ENCODE data around the gene KANTR.

Gene KANTR

DNA sequence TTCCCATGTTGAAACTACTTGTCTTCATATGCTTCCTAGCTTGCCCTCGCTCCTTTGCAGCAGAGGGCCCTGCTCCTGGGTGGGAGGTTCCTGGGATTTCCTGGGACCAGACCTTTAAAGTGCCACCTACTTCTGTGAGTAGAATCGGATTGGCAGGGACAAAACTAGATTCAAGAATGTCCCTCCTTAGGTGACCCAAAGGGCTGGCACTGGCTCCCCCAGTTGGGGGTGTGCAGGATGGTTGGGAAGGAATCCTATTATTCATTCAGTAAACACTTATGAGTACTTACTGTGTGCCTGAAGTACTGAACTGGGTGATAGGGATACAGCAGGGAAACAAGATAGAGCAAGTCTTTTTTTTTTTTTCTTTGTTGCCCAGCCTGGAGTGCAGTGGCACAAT, 2.6 kb upstream of the KANTR start:
- no peak for DNase-seq (ENCODE audit: extremely low spot score)
- POLR2A ChIA-PET, result no interaction called here
- CTCF ChIA-PET, result no interaction called here

DNA sequence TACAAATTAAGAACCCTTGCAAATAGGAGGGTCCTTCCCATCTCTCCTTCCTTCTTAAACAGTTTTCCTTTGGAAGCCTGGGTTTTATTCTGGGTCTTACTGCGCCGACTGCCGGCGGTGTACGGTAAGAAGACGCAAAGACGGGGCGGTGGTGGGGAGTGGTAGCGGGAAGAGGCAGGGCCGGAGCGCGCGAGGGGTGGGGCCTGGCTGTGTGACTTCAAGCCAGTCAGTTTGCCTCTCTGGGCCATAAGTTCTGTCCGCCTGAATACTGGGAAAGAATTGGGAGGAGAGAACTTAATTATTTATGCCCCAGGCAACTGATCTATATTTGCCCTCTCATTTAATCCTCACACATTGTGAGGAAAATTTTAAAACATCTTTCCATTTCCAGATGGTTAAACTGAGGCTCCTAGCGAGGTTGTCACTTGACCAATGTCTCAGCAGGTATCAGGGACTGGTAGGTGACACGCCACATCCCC, 726 bp upstream of the KANTR start:
- ChIA-PET POLR2A (no interaction called here), CTCF (no interaction called here)
- TF ChIP-seq CTCF (IDR thresholded peaks at IDR 0.05; ENCODE audit: control extremely low read depth, extremely low read depth, low read depth, missing control alignments), result peak; percentile 56
- peak; percentile 68 for DNase-seq (ENCODE audit: extremely low spot score)

More for the DNA sequence above, 2.6 kb upstream of the KANTR start:
- no peak for TF ChIP-seq CTCF (IDR thresholded peaks at IDR 0.05; ENCODE audit: control extremely low read depth, extremely low read depth, low read depth, missing control alignments)

- ChIA-PET POLR2A (interaction anchor here (1.3 kb wide), 1 partner anchor 12 kb away, joined by 7 read pairs; the partner anchor contains the start of gene TSPYL2), CTCF (no interaction called here)
- TF ChIP-seq CTCF (IDR thresholded peaks at IDR 0.05; ENCODE audit: control extremely low read depth, extremely low read depth, low read depth, missing control alignments), result no peak
- no peak for DNase-seq (ENCODE audit: extremely low spot score)
Measured at GRCh38 chrX:53094582-53094905, 602 bp downstream of the KANTR start.

GRCh38 chrX:53095796-53096195, 1.9 kb downstream of the KANTR start:
- no peak for DNase-seq (ENCODE audit: extremely low spot score)
- TF ChIP-seq CTCF (IDR thresholded peaks at IDR 0.05; ENCODE audit: control extremely low read depth, extremely low read depth, low read depth, missing control alignments), result no peak
- ChIA-PET CTCF (no interaction called here), POLR2A (no interaction called here)

GRCh38 chrX:53114864-53115549, 21.1 kb downstream of the KANTR start:
- ChIA-PET CTCF (no interaction called here), POLR2A (no interaction called here)
- TF ChIP-seq CTCF (IDR thresholded peaks at IDR 0.05; ENCODE audit: control extremely low read depth, extremely low read depth, low read depth, missing control alignments), result no peak
- DNase-seq (ENCODE audit: extremely low spot score), result no peak

GRCh38 chrX:53115550-53115874, 21.6 kb downstream of the KANTR start:
- no peak for TF ChIP-seq CTCF (IDR thresholded peaks at IDR 0.05; ENCODE audit: control extremely low read depth, extremely low read depth, low read depth, missing control alignments)
- no peak for DNase-seq (ENCODE audit: extremely low spot score)
- ChIA-PET POLR2A (no interaction called here), CTCF (no interaction called here)
